Right lobe of liver (tissue), 4 donors: ENCODE data around the gene FOXQ1.

Experiments
- CTCF ChIP-seq, 4 donors: fragments of 200-600 bp in 3 of 4; fragments of 450-650 bp in 1 of 4; IDR thresholded peaks; one replicate each; pipeline versions ENCODE4 v1.5.1 to v1.8.0; 2016 to 2022; ENCODE audit warnings: antibody characterized with exemption in 4 of 4, mild to moderate bottlenecking in 2 of 4
- POLR2A ChIP-seq: fragments of 450-650 bp; IDR thresholded peaks from one replicate; pipeline ENCODE4 v1.6.1; 2017; ENCODE audit warnings: antibody characterized with exemption, mild to moderate bottlenecking
- donor health status: DM: no; HTN: no; CAD: no.
- donor health status: DM: no; HTN: no; CAD: no.
- donor health status: DM: no; HTN: yes; CAD: no.

- TF ChIP-seq CTCF (IDR thresholded peaks at IDR 0.05) (no peak), POLR2A (no peak)
These were observed 21.1 kb upstream of the FOXQ1 start for GRCh38 chr6:1290805-1291204.
